ENCODE results near the gene CTSH. TPM values are rescaled to one million over a fixed set of nuclear protein-coding genes. Genes with fewer than 3 reads are reported as not detected.

The CTSH gene
- total and polyA plus RNA-seq, 2 of the 13 experiments (the other 11 are each of a cell fraction or from before 2014, with no cell fraction given): 265 to 653 TPM

- TF ChIP-seq ZNF713 (CRISPR knock-in tag; IDR thresholded peaks at IDR 0.05): no peak
- TF ChIP-seq ZNF121 (CRISPR knock-in tag; IDR thresholded peaks at IDR 0.05): no peak
- TF ChIP-seq ZBTB20 (CRISPR knock-in tag; IDR thresholded peaks at IDR 0.05; ENCODE audit: borderline replicate concordance, low read depth): no peak
- TF ChIP-seq ZNF558 (CRISPR knock-in tag; IDR thresholded peaks at IDR 0.05; ENCODE audit: borderline replicate concordance): no peak
- no peak for TF ChIP-seq KDM4B (CRISPR knock-in tag; IDR thresholded peaks at IDR 0.05)
- TF ChIP-seq, protein P1, sequence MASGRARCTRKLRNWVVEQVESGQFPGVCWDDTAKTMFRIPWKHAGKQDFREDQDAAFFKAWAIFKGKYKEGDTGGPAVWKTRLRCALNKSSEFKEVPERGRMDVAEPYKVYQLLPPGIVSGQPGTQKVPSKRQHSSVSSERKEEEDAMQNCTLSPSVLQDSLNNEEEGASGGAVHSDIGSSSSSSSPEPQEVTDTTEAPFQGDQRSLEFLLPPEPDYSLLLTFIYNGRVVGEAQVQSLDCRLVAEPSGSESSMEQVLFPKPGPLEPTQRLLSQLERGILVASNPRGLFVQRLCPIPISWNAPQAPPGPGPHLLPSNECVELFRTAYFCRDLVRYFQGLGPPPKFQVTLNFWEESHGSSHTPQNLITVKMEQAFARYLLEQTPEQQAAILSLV (CRISPR knock-in tag; IDR thresholded peaks at IDR 0.05; ENCODE audit: borderline replicate concordance): no peak
- TF ChIP-seq AGO1 (IDR thresholded peaks at IDR 0.05; ENCODE audit: low read depth, low read length, poor library complexity, severe bottlenecking): no peak
- no peak for TF ChIP-seq ZNF282 (IDR thresholded peaks at IDR 0.05; ENCODE audit: partially characterized antibody)
- TF ChIP-seq ZNF441 (CRISPR knock-in tag; IDR thresholded peaks at IDR 0.05; ENCODE audit: borderline replicate concordance): no peak
- no peak for TF ChIP-seq GRHL1 (CRISPR knock-in tag; conservative IDR thresholded peaks at IDR 0.05)
- TF ChIP-seq DNMT3B (CRISPR knock-in tag; conservative IDR thresholded peaks at IDR 0.05): no peak
- no peak for TF ChIP-seq ZNF510 (CRISPR knock-in tag; IDR thresholded peaks at IDR 0.05; ENCODE audit: low read depth)
- no peak for TF ChIP-seq TSC22D2 (CRISPR knock-in tag; IDR thresholded peaks at IDR 0.05; ENCODE audit: borderline replicate concordance)
- TF ChIP-seq ATAD3A (CRISPR knock-in tag; IDR thresholded peaks at IDR 0.05): no peak
- TF ChIP-seq ZNF792 (CRISPR knock-in tag; IDR thresholded peaks at IDR 0.05): 0 out of 2 replicates have a peak, but pooled peaks have one; percentile 5
- no peak for TF ChIP-seq ZNF354B (CRISPR knock-in tag; IDR thresholded peaks at IDR 0.05)
- TF ChIP-seq PHF21A (CRISPR knock-in tag; IDR thresholded peaks at IDR 0.05): 0 out of 2 replicates have a peak, but pooled peaks have one; percentile 16
- TF ChIP-seq ZMAT5 (CRISPR knock-in tag; IDR thresholded peaks at IDR 0.05; ENCODE audit: borderline replicate concordance, low read depth): no peak; the same call in 1 of the 2 replicates
- no peak for TF ChIP-seq NR3C1 (CRISPR knock-in tag; IDR thresholded peaks at IDR 0.05)
- TF ChIP-seq CTCF (CRISPR knock-in tag; IDR thresholded peaks at IDR 0.05): peak; percentile 35
- TF ChIP-seq TAF1 (CRISPR knock-in tag; IDR thresholded peaks at IDR 0.05): no peak
- TF ChIP-seq, protein P2, sequence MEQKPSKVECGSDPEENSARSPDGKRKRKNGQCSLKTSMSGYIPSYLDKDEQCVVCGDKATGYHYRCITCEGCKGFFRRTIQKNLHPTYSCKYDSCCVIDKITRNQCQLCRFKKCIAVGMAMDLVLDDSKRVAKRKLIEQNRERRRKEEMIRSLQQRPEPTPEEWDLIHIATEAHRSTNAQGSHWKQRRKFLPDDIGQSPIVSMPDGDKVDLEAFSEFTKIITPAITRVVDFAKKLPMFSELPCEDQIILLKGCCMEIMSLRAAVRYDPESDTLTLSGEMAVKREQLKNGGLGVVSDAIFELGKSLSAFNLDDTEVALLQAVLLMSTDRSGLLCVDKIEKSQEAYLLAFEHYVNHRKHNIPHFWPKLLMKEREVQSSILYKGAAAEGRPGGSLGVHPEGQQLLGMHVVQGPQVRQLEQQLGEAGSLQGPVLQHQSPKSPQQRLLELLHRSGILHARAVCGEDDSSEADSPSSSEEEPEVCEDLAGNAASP (CRISPR knock-in tag; IDR thresholded peaks at IDR 0.05; ENCODE audit: borderline replicate concordance): no peak
- no peak for TF ChIP-seq NR2F6 (IDR thresholded peaks at IDR 0.05)
- TF ChIP-seq NR2F6 (CRISPR knock-in tag; IDR thresholded peaks at IDR 0.05): no peak
Observed at GRCh38 chr15:78950902-78951840, 6.3 kb upstream of the CTSH start (continued).
